NCI-H748 (cell line): ENCODE measurements around the gene AMTN.
"Not testable (repeated sequence)": the region's sequence is repeated elsewhere in the genome, so short reads cannot be mapped to it uniquely, and the experiment has no call there.

ENCODE experiments used
- DNase-seq: peaks from one replicate; lab custom pipeline; 2025; ENCODE audit not compliant: unreplicated experiment; lab: John Stamatoyannopoulos, UW

AMTN gene

GRCh38 chr4:70518269-70518668, at the start of gene AMTN:
AMTN (plus strand) TSS chr4:70518569; CDS start chr4:70518778, 209 bp downstream.
- DNase-seq, result no peak

GRCh38 chr4:70471897-70472296, 46.5 kb upstream of the AMTN start, which contains the start of gene MUC7:
MUC7 (plus strand) TSS chr4:70472197; CDS start chr4:70474022, 1,825 bp downstream.
- DNase-seq, result no peak

- no peak for DNase-seq
Measured at GRCh38 chr4:70473679-70474078, 44.7 kb upstream of the AMTN start.

GRCh38 chr4:70488748-70489147, 29.6 kb upstream of the AMTN start:
- peak; percentile 0 for DNase-seq

- no peak for DNase-seq
Measured at GRCh38 chr4:70496231-70496630, 22.1 kb upstream of the AMTN start.

- DNase-seq, result not testable (repeated sequence)
Measured at GRCh38 chr4:70501838-70502237, 16.5 kb upstream of the AMTN start.

GRCh38 chr4:70504733-70505132, 13.6 kb upstream of the AMTN start:
- no peak for DNase-seq

GRCh38 chr4:70505151-70505748, 13.1 kb upstream of the AMTN start:
- DNase-seq, result peak; percentile 28

- no peak for DNase-seq
Measured at GRCh38 chr4:70508801-70509200, 9.6 kb upstream of the AMTN start.

- DNase-seq, result no peak
Measured at GRCh38 chr4:70511365-70511764, 7.0 kb upstream of the AMTN start.

GRCh38 chr4:70515367-70516250, 2.8 kb upstream of the AMTN start:
- DNase-seq, result no peak

- DNase-seq, result no peak
Measured at GRCh38 chr4:70518716-70519115, 347 bp downstream of the AMTN start.

- no peak for DNase-seq
Measured at GRCh38 chr4:70522626-70523025, 4.3 kb downstream of the AMTN start.

GRCh38 chr4:70530997-70531396, 12.6 kb downstream of the AMTN start:
- no peak for DNase-seq

GRCh38 chr4:70531981-70532380, 13.6 kb downstream of the AMTN start:
- DNase-seq, result no peak

- DNase-seq, result no peak
Measured at GRCh38 chr4:70533211-70533610, 14.8 kb downstream of the AMTN start.

GRCh38 chr4:70533791-70534190, 15.4 kb downstream of the AMTN start:
- no peak for DNase-seq

- DNase-seq, result not testable (repeated sequence)
Measured at GRCh38 chr4:70534886-70535285, 16.5 kb downstream of the AMTN start.

- no peak for DNase-seq
Measured at GRCh38 chr4:70538869-70539268, 20.5 kb downstream of the AMTN start.

- DNase-seq, result no peak
Measured at GRCh38 chr4:70544279-70544868, 26.0 kb downstream of the AMTN start.

- no peak for DNase-seq
Measured at GRCh38 chr4:70556856-70557255, 38.5 kb downstream of the AMTN start.
